HG03520 (cell line): ENCODE measurements around the gene CHST12.
"Not testable (repeated sequence)": the region's sequence is repeated elsewhere in the genome, so short reads cannot be mapped to it uniquely, and the experiment has no call there.

Source experiments
- ATAC-seq: cut with Tn5 transposase; IDR thresholded peaks from one replicate; pipeline ENCODE4 v1.9.1; 2021; ENCODE audit warnings: mild to moderate bottlenecking, moderate library complexity; ENCODE audit not compliant: unreplicated experiment

Gene CHST12

DNA sequence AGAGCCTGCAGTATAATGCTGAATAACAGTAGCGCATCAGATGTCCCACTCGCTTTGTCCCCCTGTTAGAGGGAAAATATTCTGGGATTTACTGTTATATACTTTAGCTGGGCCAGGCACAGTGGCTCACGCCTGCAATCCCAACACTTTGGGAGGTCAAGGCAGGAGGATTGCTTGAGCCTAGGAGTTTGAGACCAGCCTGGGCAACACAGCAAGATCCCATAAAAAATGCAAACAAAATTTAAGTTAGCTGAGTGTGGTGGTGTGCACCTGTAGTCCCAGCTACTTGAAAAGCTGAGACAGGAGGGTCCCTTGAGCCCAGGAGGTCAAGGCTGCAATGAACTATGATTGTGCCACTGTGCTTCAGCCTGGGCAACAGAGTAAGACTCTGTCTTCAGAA, 50.4 kb downstream of the CHST12 start:
- not testable (repeated sequence) for ATAC-seq

DNA sequence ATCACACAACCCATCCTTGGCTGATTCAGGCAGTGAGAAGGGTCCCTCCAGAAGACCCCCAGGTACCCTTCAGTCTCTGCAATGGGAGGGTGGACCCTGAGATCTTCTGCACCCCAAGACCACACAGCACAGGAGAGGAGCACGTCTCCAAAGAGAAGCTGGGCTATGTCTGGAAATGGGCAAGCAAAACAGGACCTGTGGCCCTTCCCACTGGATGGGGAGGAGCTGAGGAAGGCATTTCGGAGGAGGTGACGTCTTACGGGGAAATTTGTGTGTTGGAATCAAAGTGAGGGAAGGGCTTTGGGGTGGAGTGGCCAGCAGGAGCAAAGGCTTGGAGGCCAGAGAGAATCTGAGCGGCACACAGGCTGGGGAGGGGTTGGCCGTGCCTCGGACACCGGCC, 56.3 kb downstream of the CHST12 start:
- no peak for ATAC-seq

DNA sequence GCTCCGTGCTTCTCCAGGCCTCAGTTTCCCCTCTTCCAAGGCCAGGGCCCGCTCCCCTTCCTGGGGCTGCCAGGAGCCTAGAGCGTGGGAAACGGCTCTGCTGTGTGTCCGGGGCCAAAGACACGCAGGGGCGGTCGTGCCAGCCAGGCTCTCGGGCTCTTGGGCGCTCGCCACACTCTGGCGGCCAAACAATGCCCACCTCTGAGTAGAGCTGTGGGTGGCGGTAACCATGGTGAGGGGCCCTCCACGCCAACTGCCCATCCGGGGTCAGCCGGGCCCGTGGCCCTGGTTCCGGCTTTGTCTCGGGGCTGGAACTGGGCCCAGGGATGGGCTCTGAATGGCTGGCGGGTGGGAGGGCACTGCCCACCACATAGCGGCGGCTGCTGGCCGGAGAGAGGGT, 56.8 kb downstream of the CHST12 start:
- no peak for ATAC-seq

DNA sequence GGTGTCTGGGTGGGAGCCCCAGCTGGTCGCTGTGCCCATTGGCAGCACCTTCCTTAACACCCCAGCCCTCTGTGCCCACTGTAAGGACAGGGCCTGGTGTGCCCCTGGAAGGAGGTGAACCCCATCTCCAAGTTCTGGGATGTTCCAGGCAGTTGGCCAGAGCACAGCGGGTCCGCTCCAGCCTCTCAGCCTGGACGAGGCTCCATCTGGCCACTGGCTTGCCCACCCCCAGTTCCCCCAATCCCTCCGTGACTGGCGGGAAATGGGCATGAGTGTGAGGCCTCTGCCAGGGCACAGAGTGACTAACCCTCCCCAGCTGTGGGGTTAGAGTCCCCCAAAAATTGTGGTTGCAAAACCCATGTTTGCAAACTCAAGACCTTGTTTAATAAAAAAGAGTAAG, 57.2 kb downstream of the CHST12 start:
- ATAC-seq, result no peak

DNA sequence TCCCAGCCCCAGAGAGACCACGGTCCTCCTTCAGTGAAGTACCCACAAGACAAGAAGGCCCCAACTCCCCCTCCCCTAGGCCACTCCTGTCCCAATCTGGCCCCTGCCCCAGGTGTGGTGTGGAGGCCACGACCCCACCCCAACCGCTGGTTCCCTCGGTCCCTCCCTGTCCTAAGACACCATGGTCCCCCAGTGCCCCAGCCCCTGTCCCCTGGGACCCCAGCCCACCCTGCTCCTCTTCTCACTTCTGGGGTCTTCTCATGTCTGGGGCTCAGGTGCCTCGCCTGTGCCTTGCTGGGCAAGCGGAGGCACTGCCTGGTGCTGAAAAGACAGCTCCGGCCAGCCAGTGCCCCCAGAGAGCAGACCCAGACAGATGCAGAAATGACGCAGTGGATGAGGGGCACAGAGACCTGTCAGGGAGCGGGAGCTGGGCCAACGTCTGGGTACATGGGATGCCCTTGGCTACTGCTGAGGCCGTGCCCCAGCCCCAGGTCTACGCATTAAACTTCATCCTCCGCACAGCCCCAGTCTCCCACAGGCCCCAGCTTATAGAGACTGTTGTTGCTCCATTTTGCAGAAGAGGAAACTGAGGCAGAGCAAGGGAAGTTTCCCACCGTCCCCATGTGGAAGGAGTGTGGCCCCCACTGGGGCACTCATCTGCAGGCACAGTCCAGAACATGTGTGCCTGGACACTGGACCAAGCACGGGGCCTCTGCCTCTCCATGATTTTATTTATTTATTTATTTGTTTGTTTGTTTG, 58.0 kb downstream of the CHST12 start:
- no peak for ATAC-seq

DNA sequence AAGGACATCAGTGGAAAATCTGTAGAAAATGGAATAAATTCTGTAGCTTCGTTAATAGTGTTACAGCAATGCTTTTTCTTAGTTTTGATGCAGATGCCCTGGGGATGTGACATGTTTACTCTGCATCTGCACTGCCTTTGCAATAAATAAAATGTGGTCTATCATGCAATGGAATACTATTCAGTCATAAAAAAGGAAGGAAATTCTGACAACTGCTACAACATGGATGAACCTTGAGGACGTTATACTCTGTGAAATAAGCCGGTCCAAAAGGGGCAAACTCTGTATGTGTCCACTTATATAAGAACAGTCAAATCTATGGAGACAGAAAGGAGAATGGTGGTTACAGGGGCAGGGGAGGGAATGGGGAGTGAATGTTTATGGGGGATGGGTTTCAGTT, 59.3 kb downstream of the CHST12 start:
- no peak for ATAC-seq

DNA sequence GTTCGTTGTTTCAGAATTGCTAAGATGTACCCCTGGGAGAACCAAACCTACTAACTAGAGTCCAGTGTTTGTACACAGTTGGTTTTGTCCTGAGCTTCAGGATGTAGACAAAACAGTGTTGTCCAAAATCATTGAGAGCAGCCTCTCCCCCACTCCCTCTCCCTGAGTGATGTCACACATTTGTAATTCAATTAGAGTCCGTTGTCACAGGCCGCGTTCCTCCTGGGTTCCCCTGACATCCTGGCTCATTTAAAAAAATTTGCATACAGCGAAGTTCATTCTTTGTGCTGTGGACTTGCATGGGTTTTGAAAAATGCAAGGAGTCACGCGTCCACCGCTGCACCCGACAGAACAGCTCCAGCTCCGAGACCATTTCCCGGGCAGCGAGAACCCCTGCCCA, 62.5 kb downstream of the CHST12 start:
- no peak for ATAC-seq

DNA sequence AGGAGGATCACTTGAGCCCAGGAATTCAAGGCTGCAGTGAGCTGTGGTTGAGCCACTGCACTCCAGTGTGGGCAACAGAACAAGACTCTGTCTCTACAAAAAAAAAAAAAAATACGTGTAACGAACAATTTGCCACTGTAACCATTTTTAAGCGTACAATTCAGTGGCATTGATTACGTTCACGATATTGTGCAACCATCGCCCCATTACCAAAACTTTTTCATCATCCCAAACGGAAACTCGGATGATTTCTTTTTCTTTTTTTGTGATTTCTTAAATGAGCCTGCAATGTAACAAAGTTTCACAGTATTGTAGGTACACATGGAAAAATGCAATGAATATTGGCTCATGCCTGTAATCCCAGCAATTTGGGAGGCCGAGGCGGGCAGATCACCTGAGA, 63.3 kb downstream of the CHST12 start:
- ATAC-seq, result no peak

DNA sequence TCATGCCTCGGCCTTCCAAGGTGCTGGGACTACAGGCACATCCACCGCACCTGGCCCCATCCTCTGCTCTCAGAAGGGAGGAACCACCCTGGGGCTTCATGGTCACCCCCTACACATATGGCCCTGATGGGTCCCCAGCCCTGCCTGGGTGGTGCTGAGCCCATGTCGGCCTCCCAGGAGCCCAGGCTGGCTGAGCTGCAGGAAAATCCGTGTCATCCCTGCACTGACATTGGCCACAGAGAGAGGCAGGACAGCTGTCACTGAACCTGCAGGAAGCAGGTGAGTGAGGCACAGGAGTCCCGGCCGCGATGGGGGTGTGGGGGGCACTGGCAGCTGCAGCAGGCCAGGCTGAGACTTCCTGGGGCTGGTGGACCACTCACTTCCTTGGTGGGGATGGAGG, 64.8 kb downstream of the CHST12 start:
- ATAC-seq, result no peak

DNA sequence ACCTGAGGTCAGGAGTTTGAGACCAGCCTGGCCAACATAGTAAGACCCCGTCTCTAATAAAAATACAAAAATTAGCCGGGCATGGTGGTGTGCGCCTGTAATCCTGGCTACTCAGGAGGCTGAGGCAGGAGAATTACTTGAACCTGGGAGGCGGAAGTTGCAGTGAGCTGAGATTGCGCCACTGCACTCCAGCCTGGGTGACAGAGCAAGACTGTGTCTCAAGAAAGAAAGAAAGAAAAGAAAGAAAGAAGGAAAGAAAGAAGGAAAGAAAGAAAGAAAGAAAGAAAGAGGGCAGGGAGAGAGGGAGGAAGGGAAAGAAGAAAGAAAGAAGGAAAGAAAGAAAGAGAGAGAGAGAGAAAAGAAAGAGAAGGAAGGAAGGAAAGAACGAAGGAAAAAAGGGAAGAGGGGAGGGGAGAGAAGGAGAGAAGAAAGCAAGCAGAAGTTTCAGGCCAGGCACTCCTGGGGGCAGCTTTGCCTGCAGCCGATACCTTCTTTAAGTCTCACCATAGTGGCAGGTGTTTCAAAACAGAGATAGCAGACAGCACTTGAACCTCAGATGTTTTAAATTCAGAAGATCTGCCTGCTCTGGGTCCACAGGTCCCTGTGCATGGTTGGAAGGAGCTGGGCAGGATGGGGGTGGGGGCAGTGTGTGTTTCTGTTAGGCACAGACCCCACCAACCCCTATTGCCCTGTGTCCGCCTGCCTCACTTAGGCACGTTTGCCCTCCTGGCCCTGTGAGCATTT, 66.2 kb downstream of the CHST12 start:
- not testable (repeated sequence) for ATAC-seq

DNA sequence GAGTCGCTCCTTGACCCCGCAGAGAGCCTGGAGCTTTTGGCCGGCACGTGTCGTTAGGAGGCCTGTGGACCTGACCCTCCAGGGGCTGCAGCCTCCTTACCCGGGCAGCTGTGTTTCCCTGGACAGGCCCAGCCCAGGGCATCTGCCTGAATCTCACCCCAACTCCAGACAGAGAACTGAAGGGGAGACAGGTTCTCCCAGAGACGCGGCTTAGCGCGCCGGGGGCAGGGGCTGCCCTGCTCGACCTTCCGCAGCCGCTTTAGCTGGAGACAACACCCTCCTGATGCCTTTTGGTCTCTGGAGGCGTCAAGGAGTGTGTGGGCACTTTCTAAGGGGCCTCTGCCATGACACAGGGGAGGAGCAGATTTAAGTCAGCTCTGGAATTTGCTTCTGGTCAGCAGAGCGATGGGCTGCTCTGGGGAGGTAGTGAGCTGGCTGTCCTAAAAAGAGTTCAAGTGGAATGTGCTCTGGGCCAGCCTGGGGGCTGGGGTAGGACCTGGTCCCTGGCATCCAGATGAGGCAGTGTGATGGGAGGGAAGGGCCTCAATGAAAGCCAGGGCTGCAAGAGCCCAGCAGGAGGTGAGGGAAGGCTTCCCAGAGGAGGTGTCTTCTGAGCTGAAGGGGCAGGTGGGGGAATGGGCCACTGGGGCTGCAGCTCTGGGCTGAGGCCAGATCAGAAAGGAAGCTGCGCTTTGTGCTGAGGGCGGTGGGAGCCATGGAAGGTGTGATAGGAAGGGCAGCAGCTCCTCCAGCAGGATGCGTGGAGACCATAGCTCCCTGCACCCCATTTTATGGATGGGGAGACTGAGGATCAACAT, 67.0 kb downstream of the CHST12 start:
- no peak for ATAC-seq

DNA sequence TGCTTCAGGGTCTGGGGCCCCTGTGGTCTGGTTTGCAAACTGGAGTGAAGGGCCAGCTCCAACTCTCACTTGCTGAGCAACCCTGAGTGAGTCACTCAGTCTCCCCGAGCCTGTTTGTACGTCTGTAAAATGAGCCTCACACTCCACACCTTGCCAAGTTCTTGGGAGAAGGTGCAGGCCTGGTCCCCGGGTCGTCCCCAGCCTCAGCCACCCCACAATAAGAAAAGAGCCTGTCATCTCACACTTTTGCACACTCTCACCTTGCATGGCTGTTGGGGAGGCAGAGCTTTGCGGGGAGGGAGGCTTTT, 67.6 kb downstream of the CHST12 start:
- ATAC-seq, result no peak

DNA sequence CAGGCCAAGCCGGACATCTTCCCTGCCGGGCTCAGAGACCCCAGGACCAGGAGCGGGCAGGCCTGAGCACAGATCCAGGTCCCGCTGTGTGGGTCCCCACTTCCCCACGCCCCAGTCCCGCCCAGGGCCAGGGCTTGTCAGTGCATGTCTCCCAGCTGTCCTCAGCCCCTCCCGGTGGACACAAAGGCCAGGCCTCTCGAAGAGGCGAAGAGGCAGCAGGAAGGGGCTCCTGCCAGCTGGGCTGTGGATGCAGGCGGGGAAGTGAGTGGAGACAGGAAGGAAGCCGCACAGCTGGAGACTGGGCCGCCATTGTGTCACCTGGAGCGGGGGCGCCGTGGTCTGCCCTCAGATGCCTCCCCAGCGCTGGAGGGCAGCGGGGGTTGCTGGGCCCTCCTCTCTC, 68.0 kb downstream of the CHST12 start:
- no peak for ATAC-seq

DNA sequence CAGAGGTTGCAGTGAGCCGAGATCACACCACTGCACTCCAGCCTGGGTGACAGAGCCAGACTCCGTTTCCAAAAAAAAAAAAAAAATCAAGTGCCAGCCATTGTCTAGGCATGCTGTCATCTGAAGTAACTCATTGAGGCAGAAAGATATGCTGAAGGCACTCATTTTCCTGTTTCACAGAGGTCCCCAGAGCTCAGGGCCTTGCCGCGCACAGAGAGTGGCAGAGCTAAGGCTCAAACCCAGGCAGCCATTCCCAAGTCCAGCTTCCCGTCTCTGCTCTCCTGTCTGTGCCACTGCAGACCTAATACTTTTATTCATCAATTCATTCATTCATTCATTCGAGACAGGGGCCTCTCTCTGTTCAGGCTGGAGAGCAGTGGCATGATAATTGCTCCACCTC, 69.3 kb downstream of the CHST12 start:
- ATAC-seq, result no peak

DNA sequence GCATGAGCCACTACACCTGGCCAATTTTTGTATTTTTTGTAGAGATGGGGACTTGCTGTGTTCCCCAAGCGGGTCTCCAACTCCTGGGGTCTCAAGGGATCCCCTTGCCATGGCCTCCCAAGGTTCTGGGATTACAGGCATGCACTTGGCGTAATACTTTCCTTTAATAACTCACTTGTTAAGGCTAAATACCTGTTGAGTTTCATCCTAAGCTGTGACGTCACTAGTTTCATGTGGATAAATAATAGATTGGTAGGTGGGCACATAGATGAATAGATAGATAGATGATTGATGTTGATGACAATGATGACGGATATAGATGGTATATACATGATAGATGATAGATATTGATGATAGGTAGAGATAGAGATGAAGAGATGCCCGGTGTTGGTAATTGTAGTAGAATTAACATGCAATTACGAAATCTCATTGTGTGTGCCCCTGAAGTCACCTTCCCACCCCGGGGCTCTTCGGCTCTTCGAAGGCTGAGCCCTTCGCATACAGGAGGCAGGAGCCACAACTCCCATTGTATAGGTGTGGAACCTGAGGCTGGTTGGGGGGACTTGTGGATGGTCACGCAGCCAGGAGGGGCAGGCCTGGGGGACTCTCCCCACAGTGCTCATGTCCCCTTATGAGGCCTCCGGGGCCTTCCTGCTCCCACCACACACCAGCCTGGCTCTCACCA, 70.2 kb downstream of the CHST12 start:
- no peak for ATAC-seq

DNA sequence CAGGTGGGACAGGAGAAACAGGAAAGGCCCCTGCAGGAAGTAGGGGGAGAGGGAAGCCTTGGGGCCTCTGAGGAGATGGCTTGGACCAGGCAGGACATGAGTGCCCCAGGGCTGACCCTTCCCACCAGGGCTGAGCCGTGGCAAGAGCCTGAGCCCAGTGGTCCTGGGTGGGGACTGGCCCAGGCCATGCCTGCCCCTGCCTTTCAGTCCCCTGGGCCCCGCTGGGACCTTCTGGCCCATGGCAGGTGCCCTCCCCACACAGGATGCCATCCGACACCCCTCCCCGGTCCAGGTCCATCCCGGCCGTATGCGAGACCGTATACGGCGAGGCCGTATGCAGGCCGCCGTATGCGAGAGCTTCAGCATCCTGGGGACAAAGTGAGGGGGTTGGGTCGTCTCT, 70.8 kb downstream of the CHST12 start:
- no peak for ATAC-seq

DNA sequence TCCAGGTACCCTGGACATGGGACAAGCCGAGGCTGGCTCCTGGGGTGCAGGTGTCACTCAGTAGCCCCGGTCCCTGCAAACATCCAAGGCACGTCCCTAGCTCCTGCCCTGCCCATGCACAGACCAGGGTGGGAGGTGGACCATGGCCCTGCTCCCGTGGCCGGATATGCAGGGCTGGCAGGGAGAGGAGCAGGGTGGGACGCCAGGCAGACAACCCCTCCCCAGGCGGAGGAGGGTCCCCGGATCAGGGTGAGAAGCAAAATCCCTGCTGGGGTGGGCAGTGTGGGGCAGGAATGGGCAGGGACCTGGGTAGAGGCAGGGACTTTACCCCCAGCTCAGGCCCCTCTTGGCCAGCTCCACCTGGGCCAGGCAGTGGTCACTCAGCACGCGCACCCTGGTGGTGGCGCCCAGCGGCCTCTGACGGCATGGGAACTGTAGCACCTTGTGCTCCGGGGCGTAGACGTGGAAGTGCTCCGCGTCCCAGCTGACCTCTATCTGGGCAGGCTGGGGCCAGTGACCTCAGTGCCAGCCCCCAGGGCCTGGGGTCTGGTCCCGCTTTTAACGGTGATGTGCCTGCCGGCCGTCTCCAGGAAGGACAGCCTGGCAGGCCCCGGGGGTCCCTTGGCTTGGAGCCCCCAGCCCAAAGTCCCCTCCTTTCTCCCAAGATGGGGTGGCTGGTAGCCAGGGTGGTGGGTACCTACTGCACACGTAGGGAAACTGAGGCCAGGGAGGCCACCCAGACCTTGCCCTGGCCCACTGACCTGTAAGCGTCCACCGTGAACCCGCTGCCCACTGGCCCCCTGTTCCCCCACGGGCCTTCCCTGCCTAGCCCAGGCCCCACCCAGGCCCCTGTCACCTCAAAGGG, 71.6 kb downstream of the CHST12 start:
- ATAC-seq, result no peak

DNA sequence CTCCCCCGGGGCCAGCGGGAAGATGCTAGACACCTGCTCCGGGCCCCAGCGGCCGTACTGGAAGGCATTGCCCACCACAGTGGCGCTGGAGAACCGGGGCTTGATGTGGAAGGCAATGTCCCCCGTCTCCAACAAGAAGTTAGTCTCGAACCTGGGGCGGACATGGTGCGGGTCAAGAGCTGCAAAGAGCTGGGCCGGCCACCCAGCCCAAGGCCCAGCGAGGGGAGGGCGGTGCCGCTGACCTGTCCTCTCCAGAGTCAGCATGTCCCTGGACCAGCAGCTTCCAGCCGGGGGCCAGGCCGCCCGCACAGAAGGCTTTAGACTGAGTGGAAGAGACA, 72.2 kb downstream of the CHST12 start:
- ATAC-seq, result no peak

DNA sequence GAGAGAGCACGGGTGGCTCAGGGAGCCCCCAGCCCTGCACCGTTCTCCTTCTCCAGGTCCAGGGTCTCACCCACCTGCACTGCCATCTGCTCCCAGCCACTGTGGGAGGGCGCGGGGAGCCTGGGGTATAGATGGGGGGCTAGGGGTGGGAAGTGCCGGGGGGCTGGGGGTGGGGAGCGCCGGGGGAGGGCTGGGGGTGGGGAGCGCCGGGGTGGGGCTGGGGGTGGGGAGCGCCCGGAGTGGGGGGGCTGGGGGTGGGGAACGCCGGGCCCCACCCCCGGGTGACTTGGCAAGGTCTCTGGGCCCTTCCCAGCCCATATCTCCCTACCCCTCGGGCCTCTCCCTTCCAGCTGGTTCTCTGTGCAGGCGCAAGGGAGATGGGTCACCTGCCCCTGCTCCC, 72.9 kb downstream of the CHST12 start, which contains the start of gene GRIFIN:
TSS of gene GRIFIN (minus strand) at position 101 of the 400 bp plus-strand sequence. CDS start at position 86, 15 bp downstream.
- ATAC-seq, result no peak

DNA sequence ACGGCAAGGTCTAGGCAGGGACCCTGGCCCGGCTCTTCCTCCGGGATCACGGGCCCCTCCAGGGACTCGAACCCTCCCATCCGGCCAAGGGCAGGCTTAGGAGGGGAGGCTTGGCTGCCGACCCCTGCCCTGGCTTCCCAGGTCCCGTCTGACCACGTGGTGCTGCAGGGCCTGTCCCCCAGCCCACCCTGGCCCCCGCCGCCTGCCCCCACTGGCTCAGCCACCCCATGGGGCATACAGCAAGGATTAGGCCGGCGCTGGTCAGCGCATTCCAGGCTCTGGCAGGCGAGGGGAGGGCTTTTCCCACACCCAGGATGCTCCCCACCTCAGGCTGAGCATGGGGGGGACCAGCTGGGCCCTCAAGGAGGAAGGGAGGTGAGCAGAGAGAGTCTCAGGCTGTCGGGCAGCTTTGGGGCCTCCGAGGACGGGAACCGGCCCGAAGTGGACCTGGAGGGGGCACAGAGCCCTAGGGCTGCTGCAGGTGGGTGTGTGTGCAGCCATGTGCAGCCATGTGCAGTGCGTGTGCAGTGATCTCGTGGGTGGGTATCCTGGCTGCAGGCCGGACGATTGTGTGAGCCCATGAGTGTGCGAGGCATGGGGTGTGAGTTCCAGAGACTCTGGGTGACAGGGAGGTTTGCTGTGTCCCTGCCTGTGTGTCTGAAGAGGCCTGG, 73.5 kb downstream of the CHST12 start:
- no peak for ATAC-seq
